Measurements from ENCODE around the gene CBX2.
A peak's percentile ranks its signal among the peaks of the same experiment; 100 is the strongest.

GRCh38 chr17:79778504-79779083 is 646 bp downstream of the CBX2 start:
- TF ChIP-seq EP300 (IDR thresholded peaks at IDR 0.05) (no peak), CHD2 (IDR thresholded peaks at IDR 0.05; ENCODE audit: low read length, partially characterized antibody) (no peak)
- TF ChIP-seq, protein P1, sequence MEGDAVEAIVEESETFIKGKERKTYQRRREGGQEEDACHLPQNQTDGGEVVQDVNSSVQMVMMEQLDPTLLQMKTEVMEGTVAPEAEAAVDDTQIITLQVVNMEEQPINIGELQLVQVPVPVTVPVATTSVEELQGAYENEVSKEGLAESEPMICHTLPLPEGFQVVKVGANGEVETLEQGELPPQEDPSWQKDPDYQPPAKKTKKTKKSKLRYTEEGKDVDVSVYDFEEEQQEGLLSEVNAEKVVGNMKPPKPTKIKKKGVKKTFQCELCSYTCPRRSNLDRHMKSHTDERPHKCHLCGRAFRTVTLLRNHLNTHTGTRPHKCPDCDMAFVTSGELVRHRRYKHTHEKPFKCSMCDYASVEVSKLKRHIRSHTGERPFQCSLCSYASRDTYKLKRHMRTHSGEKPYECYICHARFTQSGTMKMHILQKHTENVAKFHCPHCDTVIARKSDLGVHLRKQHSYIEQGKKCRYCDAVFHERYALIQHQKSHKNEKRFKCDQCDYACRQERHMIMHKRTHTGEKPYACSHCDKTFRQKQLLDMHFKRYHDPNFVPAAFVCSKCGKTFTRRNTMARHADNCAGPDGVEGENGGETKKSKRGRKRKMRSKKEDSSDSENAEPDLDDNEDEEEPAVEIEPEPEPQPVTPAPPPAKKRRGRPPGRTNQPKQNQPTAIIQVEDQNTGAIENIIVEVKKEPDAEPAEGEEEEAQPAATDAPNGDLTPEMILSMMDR (IDR thresholded peaks at IDR 0.05), result 0 out of 3 replicates have a peak, but pooled peaks have one; percentile 23
